Esophagus squamous epithelium (tissue), 4 donors: ENCODE data around the gene PRKAA1.
"Not testable (repeated sequence)": the region's sequence is repeated elsewhere in the genome, so short reads cannot be mapped to it uniquely, and the experiment has no call there.

Source experiments
- POLR2A ChIP-seq, 4 donors: fragments of 450-650 bp; IDR thresholded peaks; one replicate each; pipeline ENCODE4 v1.6.1; 2017; ENCODE audit warnings: antibody characterized with exemption in 4 of 4, mild to moderate bottlenecking in 4 of 4, moderate library complexity in 3 of 4
- TF ChIP-seq, protein P1 (sequence below), 6 experiments: fragments of 450-650 bp in 4 of 6; fragments of 200-600 bp in 2 of 6; sonication (generic) in 2 of 6; IDR thresholded peaks; one replicate each; pipeline ENCODE4 v1.5.1; 2016 to 2019; ENCODE audit warnings: antibody characterized with exemption in 6 of 6, mild to moderate bottlenecking in 4 of 6, moderate library complexity in 4 of 6

DNA sequence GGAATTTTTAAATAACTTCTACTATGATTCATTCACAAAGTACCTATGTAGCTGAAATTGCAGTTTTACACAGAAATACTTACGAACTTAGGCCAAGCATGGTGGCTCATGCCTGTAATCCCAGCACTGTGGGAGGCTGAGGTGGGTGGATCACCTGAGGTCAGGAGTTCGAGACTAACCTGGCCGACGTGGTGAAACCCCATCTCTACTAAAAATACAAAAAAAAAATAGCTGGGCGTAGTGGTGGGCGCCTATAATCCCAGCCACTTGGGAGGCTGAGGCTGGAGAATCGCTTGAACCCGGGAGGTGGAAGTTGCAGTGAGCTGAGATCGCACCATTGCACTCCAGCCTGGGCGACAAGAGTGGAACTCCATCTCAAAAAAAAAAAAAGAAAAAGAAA lies 5.5 kb downstream of the PRKAA1 start:
- TF ChIP-seq, protein P1, sequence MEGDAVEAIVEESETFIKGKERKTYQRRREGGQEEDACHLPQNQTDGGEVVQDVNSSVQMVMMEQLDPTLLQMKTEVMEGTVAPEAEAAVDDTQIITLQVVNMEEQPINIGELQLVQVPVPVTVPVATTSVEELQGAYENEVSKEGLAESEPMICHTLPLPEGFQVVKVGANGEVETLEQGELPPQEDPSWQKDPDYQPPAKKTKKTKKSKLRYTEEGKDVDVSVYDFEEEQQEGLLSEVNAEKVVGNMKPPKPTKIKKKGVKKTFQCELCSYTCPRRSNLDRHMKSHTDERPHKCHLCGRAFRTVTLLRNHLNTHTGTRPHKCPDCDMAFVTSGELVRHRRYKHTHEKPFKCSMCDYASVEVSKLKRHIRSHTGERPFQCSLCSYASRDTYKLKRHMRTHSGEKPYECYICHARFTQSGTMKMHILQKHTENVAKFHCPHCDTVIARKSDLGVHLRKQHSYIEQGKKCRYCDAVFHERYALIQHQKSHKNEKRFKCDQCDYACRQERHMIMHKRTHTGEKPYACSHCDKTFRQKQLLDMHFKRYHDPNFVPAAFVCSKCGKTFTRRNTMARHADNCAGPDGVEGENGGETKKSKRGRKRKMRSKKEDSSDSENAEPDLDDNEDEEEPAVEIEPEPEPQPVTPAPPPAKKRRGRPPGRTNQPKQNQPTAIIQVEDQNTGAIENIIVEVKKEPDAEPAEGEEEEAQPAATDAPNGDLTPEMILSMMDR (IDR thresholded peaks at IDR 0.05): not testable (repeated sequence)
- not testable (repeated sequence) for TF ChIP-seq POLR2A (IDR thresholded peaks at IDR 0.05)
